Hepatocyte (in vitro differentiated cells): ENCODE measurements around the gene HNRNPA0.

Experiments used
- CTCF ChIP-seq: fragments of 200-600 bp; sonication (generic); IDR thresholded peaks from 2 replicates; pipeline ENCODE4 v1.5.1; 2016; ENCODE audit warnings: antibody characterized with exemption, mild to moderate bottlenecking; ENCODE audit not compliant: poor library complexity
- EZH2 ChIP-seq: fragments of 200-600 bp; sonication (generic); IDR thresholded peaks from 2 replicates; pipeline ENCODE4 v1.6.1; 2016; ENCODE audit warnings: antibody characterized with exemption, mild to moderate bottlenecking, borderline replicate concordance

- TF ChIP-seq CTCF (no peak), EZH2 (no peak)
These were observed 26.5 kb downstream of the HNRNPA0 start for GRCh38 chr5:137727623-137728022.
